GM10847 (cell line): ENCODE data around the gene THAP4.

Experiments used
- POLR2A ChIP-seq: IDR thresholded peaks from 2 replicates; pipeline ENCODE4 v1.6.1; 2011; ENCODE audit not compliant: insufficient read length; ENCODE audit errors: extremely low read depth

The THAP4 gene

GRCh38 chr2:241568726-241569125 is 68.2 kb downstream of the THAP4 start:
- no peak for TF ChIP-seq POLR2A

GRCh38 chr2:241567776-241568175 is 69.2 kb downstream of the THAP4 start:
- TF ChIP-seq POLR2A: no peak

GRCh38 chr2:241566468-241566867 is 70.5 kb downstream of the THAP4 start:
- no peak for TF ChIP-seq POLR2A

- TF ChIP-seq POLR2A: no peak
Observed at GRCh38 chr2:241565411-241565810, 71.5 kb downstream of the THAP4 start.

- TF ChIP-seq POLR2A: no peak
Observed at GRCh38 chr2:241564596-241565410, 72.2 kb downstream of the THAP4 start.

GRCh38 chr2:241563981-241564595 is 72.9 kb downstream of the THAP4 start:
- TF ChIP-seq POLR2A: no peak

- no peak for TF ChIP-seq POLR2A
Observed at GRCh38 chr2:241563571-241563980, 73.4 kb downstream of the THAP4 start.

GRCh38 chr2:241563031-241563507 is 73.9 kb downstream of the THAP4 start:
- TF ChIP-seq POLR2A: no peak

- no peak for TF ChIP-seq POLR2A
Observed at GRCh38 chr2:241562269-241562891, 74.6 kb downstream of the THAP4 start.

- no peak for TF ChIP-seq POLR2A
Observed at GRCh38 chr2:241561832-241562231, 75.1 kb downstream of the THAP4 start.

GRCh38 chr2:241560883-241561474 is 76.0 kb downstream of the THAP4 start:
- TF ChIP-seq POLR2A: no peak

- no peak for TF ChIP-seq POLR2A
Observed at GRCh38 chr2:241560162-241560882, 76.6 kb downstream of the THAP4 start.

GRCh38 chr2:241559323-241560161 is 77.4 kb downstream of the THAP4 start:
- no peak for TF ChIP-seq POLR2A
